SH-SY5Y (cell line): ENCODE measurements around the gene ARHGAP42.

Experiments
- GATA2 ChIP-seq: IDR thresholded peaks from 2 replicates; pipeline ENCODE4 v1.6.1; 2011; ENCODE audit warnings: mild to moderate bottlenecking, low read depth, low read length
- GATA3 ChIP-seq: IDR thresholded peaks from 2 replicates; pipeline ENCODE4 v1.6.1; 2011; ENCODE audit warnings: low read depth, mild to moderate bottlenecking, low read length, moderate library complexity

DNA sequence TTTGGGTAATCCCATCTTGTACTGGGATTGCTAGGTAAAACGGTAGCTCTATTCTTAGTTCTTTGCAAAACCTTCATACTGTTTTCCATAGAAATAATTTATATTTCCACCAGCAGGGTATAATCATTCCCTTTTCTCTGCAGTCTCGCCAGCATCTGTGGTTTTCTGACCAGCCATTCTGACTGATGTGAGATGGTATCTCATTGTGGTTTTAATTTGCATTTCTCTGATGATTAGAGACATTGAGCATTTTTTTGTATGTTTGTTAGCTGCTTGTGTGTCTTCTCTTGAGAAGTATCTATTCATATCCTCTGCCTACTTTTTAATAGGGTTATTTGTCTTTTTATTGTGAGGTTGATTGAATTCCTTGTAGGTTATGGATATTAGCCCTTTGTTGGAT lies 221.7 kb downstream of the ARHGAP42 start:
- TF ChIP-seq GATA3: no peak
- no peak for TF ChIP-seq GATA2
